Ascending aorta (tissue), 2 donors: ENCODE data around the gene PA2G4. TPM values are rescaled to one million over a fixed set of nuclear protein-coding genes. Genes with fewer than 3 reads are reported as not detected.
A peak's percentile ranks its signal among the peaks of the same experiment; 100 is the strongest.

Source experiments
- DNase-seq, 2 donors: peaks; one replicate each; pipeline ENCODE4 v3.0.0-alpha.2; 2019; ENCODE audit warnings: low spot score in 2 of 2
- H3K27ac ChIP-seq, 2 donors: fragments of 200-600 bp; sonication (generic); one replicate each; pipeline ENCODE4 v1.5.1; 2016 to 2017; ENCODE audit warnings: mild to moderate bottlenecking in 1 of 2
- H3K27me3 ChIP-seq: fragments of 200-600 bp; sonication (generic); one replicate; pipeline ENCODE4 v1.5.1; 2017
- H3K36me3 ChIP-seq, 2 donors: fragments of 200-600 bp; sonication (generic); one replicate each; pipeline ENCODE4 v1.5.1; 2016
- H3K4me1 ChIP-seq, 2 donors: fragments of 200-600 bp; sonication (generic); one replicate each; pipeline ENCODE4 v1.5.1; 2016 to 2017; ENCODE audit warnings: mild to moderate bottlenecking in 1 of 2
- H3K4me3 ChIP-seq, 2 donors: fragments of 200-600 bp; sonication (generic); one replicate each; pipeline ENCODE4 v1.5.1; 2016 to 2017; ENCODE audit warnings: mild to moderate bottlenecking in 1 of 2
- H3K9me3 ChIP-seq, 2 donors: fragments of 200-600 bp; sonication (generic); one replicate each; pipeline ENCODE4 v1.5.1; 2016
- intact Hi-C: fragments of 100-400 bp; cut with DNase I; formaldehyde crosslinking; loops from one replicate; pipeline ENCODE4 v1.15.1; 2023
- total RNA-seq: library from RNA; depleted of rRNA; stranded (reverse); fragments of >200 nt; gene quantifications from one replicate; pipeline ENCODE4 v1.1.0, GENCODE V29; 2016
- TF ChIP-seq, protein P1 (sequence below), 3 experiments: fragments of 200-600 bp in 2 of 3; fragments of 450-650 bp in 1 of 3; sonication (generic) in 2 of 3; IDR thresholded peaks; one replicate each; pipeline ENCODE4 v1.5.1; 2016 to 2019; ENCODE audit warnings: antibody characterized with exemption in 3 of 3, mild to moderate bottlenecking in 1 of 3, moderate library complexity in 1 of 3

Gene PA2G4
- total RNA-seq, 1 donor from 2014 or later, result 101 TPM

GRCh38 chr12:56157201-56158028 is 53.1 kb downstream of the PA2G4 start:
- Histone ChIP-seq H3K4me3 (peak overlapping the region; percentile 83 to 96), H3K4me1 (peaks cover 10 to 45% of the 10 kb centered on the region in 2 donors), H3K9me3 (no peaks in the 10 kb centered on the region), H3K36me3 (peaks cover 31 to 33% of the 10 kb centered on the region in 2 donors), H3K27ac (peak overlapping the region; percentile 91 to 94), H3K27me3 (no peaks in the 10 kb centered on the region)
- TF ChIP-seq, protein P1, sequence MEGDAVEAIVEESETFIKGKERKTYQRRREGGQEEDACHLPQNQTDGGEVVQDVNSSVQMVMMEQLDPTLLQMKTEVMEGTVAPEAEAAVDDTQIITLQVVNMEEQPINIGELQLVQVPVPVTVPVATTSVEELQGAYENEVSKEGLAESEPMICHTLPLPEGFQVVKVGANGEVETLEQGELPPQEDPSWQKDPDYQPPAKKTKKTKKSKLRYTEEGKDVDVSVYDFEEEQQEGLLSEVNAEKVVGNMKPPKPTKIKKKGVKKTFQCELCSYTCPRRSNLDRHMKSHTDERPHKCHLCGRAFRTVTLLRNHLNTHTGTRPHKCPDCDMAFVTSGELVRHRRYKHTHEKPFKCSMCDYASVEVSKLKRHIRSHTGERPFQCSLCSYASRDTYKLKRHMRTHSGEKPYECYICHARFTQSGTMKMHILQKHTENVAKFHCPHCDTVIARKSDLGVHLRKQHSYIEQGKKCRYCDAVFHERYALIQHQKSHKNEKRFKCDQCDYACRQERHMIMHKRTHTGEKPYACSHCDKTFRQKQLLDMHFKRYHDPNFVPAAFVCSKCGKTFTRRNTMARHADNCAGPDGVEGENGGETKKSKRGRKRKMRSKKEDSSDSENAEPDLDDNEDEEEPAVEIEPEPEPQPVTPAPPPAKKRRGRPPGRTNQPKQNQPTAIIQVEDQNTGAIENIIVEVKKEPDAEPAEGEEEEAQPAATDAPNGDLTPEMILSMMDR (IDR thresholded peaks at IDR 0.05), result peak; percentile 73 to 75 (median 74)
- peak; percentile 40 to 93 for DNase-seq
- intact Hi-C loops, result loop anchor here (1.0 to 2.0 kb wide), 3 partner anchors 29 to 39 kb away; partner anchors contain the start of genes ESYT1, SMARCC2 and ZC3H10

DNA sequence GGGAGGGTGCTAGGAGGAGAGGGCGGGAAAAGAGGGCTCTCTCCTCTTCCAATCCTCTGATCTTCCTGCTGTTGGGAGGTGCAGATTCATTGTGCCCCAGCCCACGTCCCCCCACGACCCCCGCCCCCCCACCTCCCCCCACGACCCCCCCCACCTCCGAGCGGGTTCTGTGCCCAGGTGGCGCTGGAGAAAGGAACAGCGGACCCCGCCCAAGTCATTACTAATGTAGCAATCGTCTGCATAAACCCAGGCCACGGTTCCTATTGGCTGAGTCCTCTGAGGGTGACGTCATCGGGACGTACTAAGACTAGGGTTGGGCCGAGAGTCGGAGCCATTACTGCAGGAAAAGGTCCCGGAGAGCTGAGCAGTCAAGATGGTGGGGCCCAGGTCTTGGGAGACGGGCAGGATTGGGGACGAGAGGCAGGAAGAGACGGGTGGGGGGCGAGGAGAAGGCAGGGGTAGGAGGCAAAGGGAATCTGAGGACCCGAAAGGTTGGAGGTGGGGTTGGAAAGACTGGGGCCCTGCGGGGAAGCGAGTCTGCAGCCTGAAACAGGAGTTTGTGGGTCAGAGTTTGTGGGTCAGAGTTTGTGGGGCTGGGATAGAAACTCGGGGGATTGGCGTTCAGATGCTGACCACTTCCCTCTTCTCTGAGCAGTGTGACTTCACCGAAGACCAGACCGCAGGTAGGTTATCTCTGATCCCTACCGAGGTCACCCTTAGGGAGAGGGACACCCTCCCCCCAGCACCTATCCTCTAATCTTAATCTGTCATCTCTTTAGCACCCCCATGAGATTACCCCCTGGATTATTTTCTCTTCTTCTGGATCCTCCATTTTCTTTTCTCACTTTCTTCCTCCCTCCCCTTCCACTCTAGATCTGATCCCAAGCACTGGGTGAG is 53.9 kb downstream of the PA2G4 start, which contains the start of gene MYL6:
TSS of gene MYL6 (plus strand) at position 331 of the 897 bp plus-strand sequence. CDS start at position 374, 43 bp downstream.
- H3K9me3 ChIP-seq, result no peaks in the 10 kb centered on the region
- intact Hi-C loops, result loop anchor here (1.0 to 2.0 kb wide), 3 partner anchors 30 to 39 kb away; partner anchors contain the start of genes ESYT1, SMARCC2 and ZC3H10
- H3K4me3 ChIP-seq, result peak within 1 kb of the TSS; percentile 83 to 96
- peak within 1 kb of the TSS; percentile 91 to 94 for H3K27ac ChIP-seq
- TF ChIP-seq, protein P1 (IDR thresholded peaks at IDR 0.05), result no peak
- peaks cover 39% of the 10 kb centered on the region in 2 donors for H3K36me3 ChIP-seq
- peaks cover 10 to 42% of the 10 kb centered on the region in 2 donors for H3K4me1 ChIP-seq
- DNase-seq, result peak; percentile 95 to 99
- H3K27me3 ChIP-seq, result no peaks in the 10 kb centered on the region

DNA sequence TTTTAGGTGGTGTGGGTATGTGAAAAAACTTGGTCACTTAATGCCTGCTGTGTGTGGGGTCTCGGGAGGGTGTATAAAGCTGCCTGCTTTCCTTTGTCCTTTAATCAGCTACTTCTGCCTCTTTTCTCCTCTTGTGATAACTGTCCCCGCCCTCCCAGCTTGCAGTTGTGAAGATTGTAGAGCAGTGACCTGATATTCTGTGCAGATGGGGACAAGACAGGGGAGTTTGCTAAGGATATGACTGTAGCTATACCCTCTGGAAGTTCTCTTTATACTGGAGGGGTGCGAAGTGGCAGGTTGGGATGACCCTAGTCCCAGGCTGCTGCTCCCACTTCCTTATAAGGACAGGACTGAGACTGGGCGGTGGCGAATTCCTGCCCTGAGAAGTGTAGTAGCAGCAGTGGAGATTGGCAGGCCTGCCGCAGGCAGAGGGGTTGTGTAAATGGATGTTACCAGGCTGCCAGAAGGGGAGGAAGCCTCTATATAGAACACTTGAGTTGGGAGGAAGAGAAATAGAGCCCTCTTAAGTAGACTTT is 54.6 kb downstream of the PA2G4 start:
- DNase-seq, result peak; percentile 63 to 94
- Histone ChIP-seq H3K36me3 (peaks cover 46% of the 10 kb centered on the region in 2 donors), H3K4me1 (peaks cover 10 to 40% of the 10 kb centered on the region in 2 donors), H3K27me3 (no peaks in the 10 kb centered on the region), H3K4me3 (peak overlapping the region; percentile 83 to 96), H3K27ac (peak overlapping the region; percentile 91 to 94), H3K9me3 (no peaks in the 10 kb centered on the region)
- intact Hi-C loops, result loop anchor here (1.0 to 2.0 kb wide), 3 partner anchors 30 to 40 kb away; partner anchors contain the start of genes ESYT1, SMARCC2 and ZC3H10
- TF ChIP-seq, protein P1 (IDR thresholded peaks at IDR 0.05), result no peak

DNA sequence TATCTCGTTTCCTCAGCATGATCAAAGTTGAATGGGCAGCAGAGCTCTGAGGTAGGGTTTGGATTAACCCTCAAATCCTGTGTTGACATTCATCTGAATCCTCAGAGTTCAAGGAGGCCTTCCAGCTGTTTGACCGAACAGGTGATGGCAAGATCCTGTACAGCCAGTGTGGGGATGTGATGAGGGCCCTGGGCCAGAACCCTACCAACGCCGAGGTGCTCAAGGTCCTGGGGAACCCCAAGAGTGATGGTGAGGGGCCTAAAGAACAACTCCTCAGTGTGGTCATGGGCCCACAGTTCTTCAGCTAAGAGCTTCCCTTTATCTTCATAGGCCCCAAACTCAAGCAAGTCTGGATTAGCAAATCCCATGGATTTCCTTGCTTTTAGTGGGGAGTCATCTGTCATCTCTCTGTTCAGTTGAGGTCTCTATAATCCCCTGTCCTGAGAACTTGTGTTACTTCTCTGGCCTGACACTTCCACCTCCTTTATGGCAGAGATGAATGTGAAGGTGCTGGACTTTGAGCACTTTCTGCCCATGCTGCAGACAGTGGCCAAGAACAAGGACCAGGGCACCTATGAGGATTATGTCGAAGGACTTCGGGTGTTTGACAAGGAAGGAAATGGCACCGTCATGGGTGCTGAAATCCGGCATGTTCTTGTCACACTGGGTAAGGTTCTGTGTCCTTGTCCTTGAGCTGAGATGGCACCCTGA is 55.3 kb downstream of the PA2G4 start:
- intact Hi-C loops, result loop anchor here (2.0 kb wide), 2 partner anchors 29 to 41 kb away; partner anchors contain the start of genes SMARCC2 and ZC3H10
- no peaks in the 10 kb centered on the region for H3K9me3 ChIP-seq
- peak overlapping the region; percentile 91 to 94 for H3K27ac ChIP-seq
- peaks cover 52 to 53% of the 10 kb centered on the region in 2 donors for H3K36me3 ChIP-seq
- peaks cover 10 to 40% of the 10 kb centered on the region in 2 donors for H3K4me1 ChIP-seq
- no peaks in the 10 kb centered on the region for H3K27me3 ChIP-seq
- DNase-seq, result no peak
- peak overlapping the region; percentile 83 to 96 for H3K4me3 ChIP-seq
- TF ChIP-seq, protein P1 (IDR thresholded peaks at IDR 0.05), result no peak
